Measurements from ENCODE around the gene IGSF1.
"Not testable (repeated sequence)": the region's sequence is repeated elsewhere in the genome, so short reads cannot be mapped to it uniquely, and the experiment has no call there.

The IGSF1 gene

GRCh38 chrX:131262200-131262599 lies 26.9 kb downstream of the IGSF1 start:
- DNase-seq (ENCODE audit: low read depth): no peak
- TF ChIP-seq, protein P1, sequence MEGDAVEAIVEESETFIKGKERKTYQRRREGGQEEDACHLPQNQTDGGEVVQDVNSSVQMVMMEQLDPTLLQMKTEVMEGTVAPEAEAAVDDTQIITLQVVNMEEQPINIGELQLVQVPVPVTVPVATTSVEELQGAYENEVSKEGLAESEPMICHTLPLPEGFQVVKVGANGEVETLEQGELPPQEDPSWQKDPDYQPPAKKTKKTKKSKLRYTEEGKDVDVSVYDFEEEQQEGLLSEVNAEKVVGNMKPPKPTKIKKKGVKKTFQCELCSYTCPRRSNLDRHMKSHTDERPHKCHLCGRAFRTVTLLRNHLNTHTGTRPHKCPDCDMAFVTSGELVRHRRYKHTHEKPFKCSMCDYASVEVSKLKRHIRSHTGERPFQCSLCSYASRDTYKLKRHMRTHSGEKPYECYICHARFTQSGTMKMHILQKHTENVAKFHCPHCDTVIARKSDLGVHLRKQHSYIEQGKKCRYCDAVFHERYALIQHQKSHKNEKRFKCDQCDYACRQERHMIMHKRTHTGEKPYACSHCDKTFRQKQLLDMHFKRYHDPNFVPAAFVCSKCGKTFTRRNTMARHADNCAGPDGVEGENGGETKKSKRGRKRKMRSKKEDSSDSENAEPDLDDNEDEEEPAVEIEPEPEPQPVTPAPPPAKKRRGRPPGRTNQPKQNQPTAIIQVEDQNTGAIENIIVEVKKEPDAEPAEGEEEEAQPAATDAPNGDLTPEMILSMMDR (IDR thresholded peaks at IDR 0.05; ENCODE audit: insufficient read depth, low read depth, low read length, missing control alignments): no peak

DNA sequence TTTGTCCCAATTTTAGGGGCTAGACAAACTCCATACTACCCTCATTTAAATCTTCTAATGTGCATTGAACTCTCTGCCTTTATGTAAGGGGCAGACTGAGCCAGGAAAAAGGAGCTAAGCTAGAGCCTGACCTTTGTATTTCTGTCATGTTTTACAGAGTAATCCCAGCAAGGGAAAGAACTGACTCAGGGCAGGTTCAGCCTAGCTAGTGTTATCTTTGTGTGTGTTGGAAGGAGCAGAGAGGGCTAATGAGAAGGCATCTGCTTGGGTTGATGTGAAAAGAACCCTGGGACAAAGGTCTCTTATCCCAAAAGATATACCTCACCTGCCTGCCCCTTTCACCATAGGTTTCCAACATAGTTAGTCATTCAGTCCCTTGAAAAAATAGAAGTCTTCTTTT lies 31.7 kb downstream of the IGSF1 start:
- TF ChIP-seq, protein P1 (IDR thresholded peaks at IDR 0.05; ENCODE audit: insufficient read depth, low read depth, low read length, missing control alignments): no peak
- no peak for DNase-seq (ENCODE audit: low read depth)
- no peak overlapping the region for H3K4me3 ChIP-seq (ENCODE audit: low read depth, low read length)

More at GRCh38 chrX:131262200-131262599, 26.9 kb downstream of the IGSF1 start:
- H3K4me3 ChIP-seq (ENCODE audit: low read depth, low read length): no peak overlapping the region

- not testable (repeated sequence) for DNase-seq (ENCODE audit: low read depth); H3K4me3 ChIP-seq (ENCODE audit: low read depth, low read length)
Observed at GRCh38 chrX:131250984-131251738, 37.9 kb downstream of the IGSF1 start.

- no peak overlapping the region for H3K4me3 ChIP-seq (ENCODE audit: low read depth, low read length)
- TF ChIP-seq, protein P1 (IDR thresholded peaks at IDR 0.05; ENCODE audit: insufficient read depth, low read depth, low read length, missing control alignments): no peak
- DNase-seq (ENCODE audit: low read depth): no peak
Observed at GRCh38 chrX:131239057-131239456, 50.0 kb downstream of the IGSF1 start.

DNA sequence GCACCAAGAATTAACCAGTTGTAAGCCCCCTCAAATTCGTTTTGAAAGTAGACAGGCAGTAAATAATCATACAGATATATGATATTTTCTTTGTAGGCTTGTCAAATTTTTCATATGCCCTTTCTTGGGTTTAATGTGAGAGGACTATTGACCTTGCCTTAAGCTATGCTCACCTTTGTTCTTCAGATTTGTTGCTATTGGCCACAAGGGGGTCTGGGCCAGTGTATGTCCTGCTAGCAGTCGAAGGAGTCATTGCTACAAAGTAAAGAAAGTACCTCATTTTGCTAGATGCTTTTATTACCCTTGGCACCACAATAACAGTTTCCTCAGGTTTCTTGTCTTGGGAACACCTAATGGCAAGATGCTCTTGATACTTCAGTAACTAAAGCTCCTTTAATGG lies 51.7 kb downstream of the IGSF1 start:
- no peak overlapping the region for H3K4me3 ChIP-seq (ENCODE audit: low read depth, low read length)
- no peak for DNase-seq (ENCODE audit: low read depth)
- TF ChIP-seq, protein P1 (IDR thresholded peaks at IDR 0.05; ENCODE audit: insufficient read depth, low read depth, low read length, missing control alignments): no peak

DNA sequence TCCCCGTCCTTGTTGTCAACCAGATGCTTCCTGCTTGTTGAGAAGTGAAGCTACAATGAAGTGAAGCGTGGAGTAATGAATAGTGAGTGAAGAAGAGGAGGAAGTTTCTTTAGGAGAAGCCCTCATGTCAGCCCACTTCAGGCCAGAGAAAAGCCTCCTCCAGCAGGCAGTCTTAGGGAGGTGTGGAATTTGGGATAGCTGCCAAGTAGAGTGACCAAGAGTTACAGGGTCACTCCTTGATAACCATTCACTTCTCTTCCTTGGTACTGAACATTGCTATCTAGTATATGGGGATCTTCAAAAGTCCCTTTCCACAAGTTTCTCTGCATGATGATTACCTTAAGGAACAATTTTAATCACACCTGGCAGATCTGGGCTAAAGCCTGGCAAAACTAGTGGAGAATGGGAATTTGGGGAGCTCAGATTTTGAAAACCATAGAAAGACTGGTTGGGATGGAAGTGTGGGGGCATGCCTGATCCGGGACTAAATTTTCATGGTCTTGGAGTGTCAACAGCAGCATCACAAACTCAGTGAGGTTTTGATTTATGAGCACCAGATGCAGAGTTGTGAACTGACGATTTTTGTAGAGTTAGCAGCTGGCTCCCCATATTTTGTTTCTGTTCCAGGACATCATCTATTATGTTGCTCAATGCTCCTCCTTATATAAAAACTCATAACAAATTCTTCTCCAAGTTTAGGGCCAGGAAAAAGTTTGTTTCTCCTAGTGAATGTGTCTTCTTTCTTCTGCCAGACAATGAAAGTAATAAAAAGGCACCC lies 53.1 kb downstream of the IGSF1 start:
- TF ChIP-seq, protein P1 (IDR thresholded peaks at IDR 0.05; ENCODE audit: insufficient read depth, low read depth, low read length, missing control alignments): no peak

DNA sequence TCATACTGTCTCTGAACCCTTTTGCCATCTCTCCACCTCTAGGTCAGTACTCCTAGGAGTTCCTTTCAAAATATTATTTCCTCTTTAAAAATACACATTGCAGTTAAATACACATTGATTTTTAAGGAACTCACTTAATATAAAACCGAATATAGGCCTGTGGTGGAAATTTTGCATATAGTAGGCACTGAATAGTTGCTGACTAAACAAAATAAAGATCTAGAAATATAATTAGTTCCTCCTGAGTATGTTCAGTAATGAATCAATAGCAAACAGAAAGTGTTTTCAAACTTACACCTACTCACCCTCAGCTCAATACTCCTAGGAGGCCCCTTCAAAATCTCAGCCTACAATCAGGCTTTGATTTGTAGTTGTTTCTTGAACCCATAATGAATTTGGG lies 61.5 kb downstream of the IGSF1 start:
- H3K4me3 ChIP-seq (ENCODE audit: low read depth, low read length): no peak overlapping the region
- no peak for DNase-seq (ENCODE audit: low read depth)
- TF ChIP-seq, protein P1 (IDR thresholded peaks at IDR 0.05; ENCODE audit: insufficient read depth, low read depth, low read length, missing control alignments): no peak

More for the DNA sequence above, 53.1 kb downstream of the IGSF1 start:
- H3K4me3 ChIP-seq (ENCODE audit: low read depth, low read length): no peak overlapping the region
- DNase-seq (ENCODE audit: low read depth): no peak
